KMS-11 (cell line): Measurements from ENCODE around the gene CACNA1A.
"Not testable (repeated sequence)": the region's sequence is repeated elsewhere in the genome, so short reads cannot be mapped to it uniquely, and the experiment has no call there.

Experiments
- H2AFZ ChIP-seq: fragments of 200-600 bp; sonication (generic); 2 replicates; pipeline ENCODE4 v1.6.1; 2016; ENCODE audit warnings: antibody characterized with exemption, mixed run types, low read depth
- H3K27ac ChIP-seq: fragments of 200-600 bp; sonication (generic); 2 replicates; pipeline ENCODE4 v1.6.1; 2016; ENCODE audit warnings: mild to moderate bottlenecking, mixed run types
- H3K27me3 ChIP-seq: fragments of 200-600 bp; sonication (generic); 2 replicates; pipeline ENCODE4 v1.6.1; 2017; ENCODE audit warnings: mild to moderate bottlenecking, low read depth, mixed run types, moderate library complexity; ENCODE audit not compliant: insufficient read depth
- H3K36me3 ChIP-seq: fragments of 200-600 bp; sonication (generic); 2 replicates; pipeline ENCODE4 v1.6.1; 2017; ENCODE audit warnings: mild to moderate bottlenecking, mixed run types; ENCODE audit not compliant: insufficient read depth
- H3K4me1 ChIP-seq: fragments of 200-600 bp; sonication (generic); 2 replicates; pipeline ENCODE4 v1.6.1; 2016; ENCODE audit warnings: mild to moderate bottlenecking, low read depth, mixed run types; ENCODE audit not compliant: poor library complexity, severe bottlenecking
- H3K4me2 ChIP-seq: fragments of 200-600 bp; sonication (generic); 2 replicates; pipeline ENCODE4 v1.7.0; 2016; ENCODE audit warnings: mild to moderate bottlenecking, mixed run types
- H3K4me3 ChIP-seq: fragments of 200-600 bp; sonication (generic); IDR thresholded peaks from 2 replicates; pipeline ENCODE4 v1.6.1; 2017; ENCODE audit warnings: low read depth, low read length, mixed read lengths; ENCODE audit not compliant: insufficient read depth
- H3K79me2 ChIP-seq: fragments of 200-600 bp; sonication (generic); 2 replicates; pipeline ENCODE4 v1.6.1; 2016; ENCODE audit warnings: low read depth, mixed run types; ENCODE audit not compliant: insufficient read depth
- H3K9ac ChIP-seq: fragments of 200-600 bp; sonication (generic); 2 replicates; pipeline ENCODE4 v1.6.1; 2016; ENCODE audit warnings: mild to moderate bottlenecking, mixed run types
- H4K20me1 ChIP-seq: fragments of 200-600 bp; sonication (generic); 2 replicates; pipeline ENCODE4 v1.6.1; 2016; ENCODE audit warnings: mild to moderate bottlenecking, mixed run types; ENCODE audit not compliant: insufficient read depth
- TF ChIP-seq, protein P1 (sequence below): fragments of 200-600 bp; sonication (generic); conservative IDR thresholded peaks from 2 replicates; pipeline ENCODE4 v1.6.1; 2017; ENCODE audit warnings: low read depth, mild to moderate bottlenecking, antibody characterized with exemption, low read length, moderate library complexity, mixed read lengths

Gene CACNA1A

DNA sequence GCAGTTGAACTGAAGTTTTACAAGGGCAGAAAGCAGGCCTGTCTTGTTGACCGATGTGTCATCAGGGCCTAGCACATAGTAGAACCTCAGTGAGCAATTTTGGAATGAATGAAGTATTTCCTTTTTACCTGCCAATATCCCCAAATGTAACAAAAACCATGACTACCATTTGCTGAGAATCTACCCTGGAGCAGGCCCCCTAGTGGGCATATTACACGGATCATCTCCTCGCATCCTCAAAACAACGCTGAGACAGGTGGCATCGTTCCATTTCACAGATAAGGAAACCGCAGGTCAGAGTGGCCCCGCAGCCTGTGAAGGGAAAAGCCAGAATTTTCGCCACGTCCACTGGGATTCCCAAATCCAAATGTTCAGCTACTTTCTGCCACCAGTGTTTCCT lies 77.9 kb downstream of the CACNA1A start:
- H3K9ac ChIP-seq: no peak overlapping the region
- H3K79me2 ChIP-seq: no peaks in the 10 kb centered on the region
- H2AFZ ChIP-seq: no peak overlapping the region
- peaks cover 4% of the 10 kb centered on the region; the same call in 1 of the 2 replicates for H3K27me3 ChIP-seq
- no peak overlapping the region for H3K4me3 ChIP-seq
- H3K36me3 ChIP-seq: no peaks in the 10 kb centered on the region
- no peaks in the 10 kb centered on the region for H3K4me1 ChIP-seq
- no peak overlapping the region for H3K27ac ChIP-seq
- H3K4me2 ChIP-seq: no peak overlapping the region
- no peaks in the 10 kb centered on the region for H4K20me1 ChIP-seq
- TF ChIP-seq, protein P1, sequence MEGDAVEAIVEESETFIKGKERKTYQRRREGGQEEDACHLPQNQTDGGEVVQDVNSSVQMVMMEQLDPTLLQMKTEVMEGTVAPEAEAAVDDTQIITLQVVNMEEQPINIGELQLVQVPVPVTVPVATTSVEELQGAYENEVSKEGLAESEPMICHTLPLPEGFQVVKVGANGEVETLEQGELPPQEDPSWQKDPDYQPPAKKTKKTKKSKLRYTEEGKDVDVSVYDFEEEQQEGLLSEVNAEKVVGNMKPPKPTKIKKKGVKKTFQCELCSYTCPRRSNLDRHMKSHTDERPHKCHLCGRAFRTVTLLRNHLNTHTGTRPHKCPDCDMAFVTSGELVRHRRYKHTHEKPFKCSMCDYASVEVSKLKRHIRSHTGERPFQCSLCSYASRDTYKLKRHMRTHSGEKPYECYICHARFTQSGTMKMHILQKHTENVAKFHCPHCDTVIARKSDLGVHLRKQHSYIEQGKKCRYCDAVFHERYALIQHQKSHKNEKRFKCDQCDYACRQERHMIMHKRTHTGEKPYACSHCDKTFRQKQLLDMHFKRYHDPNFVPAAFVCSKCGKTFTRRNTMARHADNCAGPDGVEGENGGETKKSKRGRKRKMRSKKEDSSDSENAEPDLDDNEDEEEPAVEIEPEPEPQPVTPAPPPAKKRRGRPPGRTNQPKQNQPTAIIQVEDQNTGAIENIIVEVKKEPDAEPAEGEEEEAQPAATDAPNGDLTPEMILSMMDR: peak; percentile 34; the same call in 1 of the 2 replicates

DNA sequence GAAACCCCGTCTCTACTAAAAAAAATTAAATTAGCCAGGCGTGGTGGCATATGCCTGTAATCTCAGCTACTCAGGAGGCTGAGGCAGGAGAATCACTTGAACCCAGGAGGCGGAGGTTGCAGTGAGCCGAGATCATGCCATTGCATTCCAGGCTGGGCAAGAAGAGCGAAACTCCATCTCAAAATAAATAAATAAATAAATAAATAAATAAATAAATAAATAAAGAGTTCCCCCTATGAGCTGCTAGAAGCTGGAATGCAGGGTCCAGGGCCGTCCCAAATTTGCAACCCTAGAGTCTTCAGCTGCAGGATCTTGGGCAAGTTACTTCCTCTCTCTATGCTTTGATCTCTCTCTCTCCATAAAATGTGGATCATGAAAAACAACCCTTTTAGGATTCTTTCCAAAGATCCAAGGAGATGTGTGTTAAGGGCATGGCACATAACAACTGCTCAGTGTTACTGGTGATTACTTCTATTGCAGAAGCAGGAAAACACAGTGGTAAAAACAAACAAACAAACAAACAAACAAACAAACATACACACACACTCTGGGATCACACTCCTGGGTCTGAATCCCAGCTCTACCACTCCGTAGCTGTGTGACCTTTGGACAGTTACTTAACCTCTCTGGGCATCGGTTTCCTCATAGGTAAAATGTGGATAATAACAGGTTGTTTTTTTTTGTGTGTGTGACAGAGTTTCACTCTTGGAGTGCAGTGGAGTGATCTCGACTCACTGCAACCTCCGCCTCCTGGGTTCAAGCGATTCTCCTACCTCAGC lies 78.8 kb downstream of the CACNA1A start:
- Histone ChIP-seq H3K36me3 (no peaks in the 10 kb centered on the region), H3K27me3 (peaks cover 1% of the 10 kb centered on the region; the same call in 1 of the 2 replicates), H3K9ac (no peak overlapping the region), H3K4me2 (no peak overlapping the region), H3K4me1 (no peaks in the 10 kb centered on the region), H3K4me3 (no peak overlapping the region), H4K20me1 (no peaks in the 10 kb centered on the region), H3K79me2 (no peaks in the 10 kb centered on the region), H2AFZ (no peak overlapping the region), H3K27ac (no peak overlapping the region)
- TF ChIP-seq, protein P1: no peak

DNA sequence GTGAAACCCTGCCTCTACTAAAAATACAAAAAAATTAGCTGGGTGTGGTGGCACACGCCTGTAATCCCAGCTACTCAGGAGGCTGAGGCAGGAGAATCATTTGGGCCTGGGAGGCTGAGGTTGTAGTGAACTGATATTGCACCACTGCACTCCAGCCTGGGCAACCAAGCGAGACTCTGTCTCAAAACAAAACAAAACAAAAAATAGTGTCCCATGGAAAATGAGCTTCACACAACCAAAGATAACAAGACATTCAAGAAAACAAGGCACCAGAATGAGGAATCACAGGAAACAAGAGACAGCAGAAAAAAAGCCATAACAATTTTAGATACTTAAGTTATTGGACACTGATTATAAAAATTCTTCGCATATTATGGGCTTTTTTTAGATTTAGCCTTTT lies 80.4 kb downstream of the CACNA1A start:
- H3K79me2 ChIP-seq, H3K36me3 ChIP-seq, H4K20me1 ChIP-seq, H3K4me1 ChIP-seq, H3K4me3 ChIP-seq, H3K4me2 ChIP-seq, H3K27me3 ChIP-seq, H2AFZ ChIP-seq, H3K9ac ChIP-seq, H3K27ac ChIP-seq: not testable (repeated sequence)

DNA sequence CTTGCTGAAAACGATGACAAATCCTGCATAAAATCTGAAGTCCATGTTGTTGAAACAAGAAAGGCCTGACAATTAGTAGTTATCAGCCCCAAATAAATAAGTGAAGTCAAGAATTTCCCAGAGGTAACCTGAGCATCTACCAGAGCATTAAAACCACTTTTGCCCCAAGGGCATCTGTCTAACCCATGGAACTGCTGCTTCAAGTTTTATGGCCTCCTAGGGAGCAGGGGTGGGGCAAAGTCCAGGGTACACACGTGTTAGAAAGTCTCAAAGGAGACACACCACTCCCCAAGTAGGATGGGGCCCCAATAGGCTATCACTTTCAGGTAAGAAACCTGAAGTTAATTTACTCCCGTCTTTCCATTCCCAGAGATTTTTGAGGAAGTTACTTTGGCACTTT lies 81.1 kb downstream of the CACNA1A start:
- Histone ChIP-seq H3K36me3 (no peaks in the 10 kb centered on the region), H2AFZ (no peak overlapping the region), H3K79me2 (no peaks in the 10 kb centered on the region), H3K27ac (no peak overlapping the region), H3K4me3 (no peak overlapping the region), H3K9ac (no peak overlapping the region), H3K4me1 (no peaks in the 10 kb centered on the region), H3K27me3 (no peaks in the 10 kb centered on the region; the same call in 1 of the 2 replicates), H3K4me2 (no peak overlapping the region), H4K20me1 (no peaks in the 10 kb centered on the region)
- TF ChIP-seq, protein P1: no peak

DNA sequence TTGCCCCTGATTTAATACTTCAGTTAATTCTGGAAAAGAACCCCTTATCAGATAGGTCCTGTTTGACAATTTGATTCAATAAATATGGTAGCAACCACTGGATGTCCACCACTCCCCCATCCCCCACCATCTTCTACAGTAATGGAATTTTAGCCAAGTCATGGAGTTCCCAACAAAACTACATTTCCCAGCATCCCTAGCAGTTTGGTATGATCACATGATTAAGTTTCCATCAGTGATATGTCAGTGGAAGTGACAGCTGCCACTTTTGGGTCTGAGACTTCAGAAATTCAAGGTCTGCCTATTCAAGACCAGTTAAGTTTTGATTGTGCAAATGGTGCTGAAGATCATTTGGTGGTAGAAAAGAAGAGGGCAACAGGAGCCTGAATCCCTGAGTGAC lies 85.5 kb downstream of the CACNA1A start:
- H3K9ac ChIP-seq: no peak overlapping the region
- H3K36me3 ChIP-seq: no peaks in the 10 kb centered on the region
- no peak overlapping the region for H3K4me2 ChIP-seq
- H4K20me1 ChIP-seq: no peaks in the 10 kb centered on the region
- H3K27me3 ChIP-seq: peaks cover 9% of the 10 kb centered on the region; the same call in 1 of the 2 replicates
- no peak overlapping the region for H3K4me3 ChIP-seq
- TF ChIP-seq, protein P1: no peak
- H3K27ac ChIP-seq: no peak overlapping the region
- no peaks in the 10 kb centered on the region for H3K4me1 ChIP-seq
- H2AFZ ChIP-seq: no peak overlapping the region
- H3K79me2 ChIP-seq: no peaks in the 10 kb centered on the region
